Lower leg skin (tissue), 3 donors: ENCODE results near the gene CLDN11.

ENCODE experiments used
- POLR2A ChIP-seq, 2 donors: fragments of 450-650 bp; IDR thresholded peaks; one replicate each; pipeline ENCODE4 v1.6.1; 2016 to 2017; ENCODE audit warnings: antibody characterized with exemption in 2 of 2, mild to moderate bottlenecking in 1 of 2, moderate library complexity in 1 of 2
- TF ChIP-seq, protein P1 (sequence below), 3 donors: fragments of 450-650 bp; IDR thresholded peaks; one replicate each; pipeline ENCODE4 v1.5.1; 2016; ENCODE audit warnings: antibody characterized with exemption in 3 of 3, mild to moderate bottlenecking in 3 of 3, moderate library complexity in 2 of 3

DNA sequence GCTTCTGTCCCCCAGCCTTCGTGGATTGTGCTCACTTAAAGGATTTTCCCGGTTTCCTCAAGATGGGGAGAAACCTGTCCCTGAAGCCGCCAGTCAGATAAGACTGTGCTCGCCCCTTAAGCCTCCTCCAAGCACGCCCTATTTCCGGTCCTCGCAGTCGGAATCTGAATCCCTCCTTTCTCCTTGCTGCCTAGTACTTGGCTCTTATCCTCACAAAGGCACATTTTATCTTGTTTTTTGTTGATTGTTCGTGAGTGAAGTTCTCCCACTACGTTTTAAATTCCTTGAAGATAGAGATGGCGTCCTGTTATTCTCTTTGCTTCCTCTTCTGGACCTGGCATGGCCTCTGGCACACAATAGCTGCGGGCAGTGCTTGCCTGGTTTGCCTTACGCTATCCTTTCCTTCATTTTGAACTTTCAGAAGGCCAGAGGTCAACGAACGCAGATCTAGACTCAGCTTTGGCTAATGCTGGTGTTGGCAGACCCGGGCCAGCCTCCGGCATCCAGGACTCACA lies 1.7 kb downstream of the CLDN11 start:
- no peak for TF ChIP-seq POLR2A (IDR thresholded peaks at IDR 0.05)
- TF ChIP-seq, protein P1, sequence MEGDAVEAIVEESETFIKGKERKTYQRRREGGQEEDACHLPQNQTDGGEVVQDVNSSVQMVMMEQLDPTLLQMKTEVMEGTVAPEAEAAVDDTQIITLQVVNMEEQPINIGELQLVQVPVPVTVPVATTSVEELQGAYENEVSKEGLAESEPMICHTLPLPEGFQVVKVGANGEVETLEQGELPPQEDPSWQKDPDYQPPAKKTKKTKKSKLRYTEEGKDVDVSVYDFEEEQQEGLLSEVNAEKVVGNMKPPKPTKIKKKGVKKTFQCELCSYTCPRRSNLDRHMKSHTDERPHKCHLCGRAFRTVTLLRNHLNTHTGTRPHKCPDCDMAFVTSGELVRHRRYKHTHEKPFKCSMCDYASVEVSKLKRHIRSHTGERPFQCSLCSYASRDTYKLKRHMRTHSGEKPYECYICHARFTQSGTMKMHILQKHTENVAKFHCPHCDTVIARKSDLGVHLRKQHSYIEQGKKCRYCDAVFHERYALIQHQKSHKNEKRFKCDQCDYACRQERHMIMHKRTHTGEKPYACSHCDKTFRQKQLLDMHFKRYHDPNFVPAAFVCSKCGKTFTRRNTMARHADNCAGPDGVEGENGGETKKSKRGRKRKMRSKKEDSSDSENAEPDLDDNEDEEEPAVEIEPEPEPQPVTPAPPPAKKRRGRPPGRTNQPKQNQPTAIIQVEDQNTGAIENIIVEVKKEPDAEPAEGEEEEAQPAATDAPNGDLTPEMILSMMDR (IDR thresholded peaks at IDR 0.05) = no peak
